HG03565 (cell line): ENCODE data around the gene MAP3K7.

Source experiments
- ATAC-seq: cut with Tn5 transposase; IDR thresholded peaks from one replicate; pipeline ENCODE4 v1.9.1; 2021; ENCODE audit warnings: mild to moderate bottlenecking, moderate library complexity; ENCODE audit not compliant: unreplicated experiment

MAP3K7 gene

GRCh38 chr6:90586836-90587638 lies at the start of gene MAP3K7:
Gene MAP3K7, minus strand, starts transcription at chr6:90587072. Its CDS starts 189 bp downstream, at chr6:90586883.
- ATAC-seq, result peak; percentile 80

GRCh38 chr6:90631046-90631445 lies 44.2 kb upstream of the MAP3K7 start:
- ATAC-seq, result no peak

- no peak for ATAC-seq
These were observed 34.7 kb upstream of the MAP3K7 start for GRCh38 chr6:90621581-90621980.

- no peak for ATAC-seq
These were observed 32.3 kb upstream of the MAP3K7 start for GRCh38 chr6:90619221-90619620.

GRCh38 chr6:90612313-90612680 lies 25.4 kb upstream of the MAP3K7 start:
- no peak for ATAC-seq

GRCh38 chr6:90611543-90612312 lies 24.9 kb upstream of the MAP3K7 start:
- no peak for ATAC-seq

- peak; percentile 46 for ATAC-seq
These were observed 24.1 kb upstream of the MAP3K7 start for GRCh38 chr6:90610751-90611542.

GRCh38 chr6:90610301-90610750 lies 23.5 kb upstream of the MAP3K7 start:
- no peak for ATAC-seq

- ATAC-seq, result no peak
These were observed 19.0 kb upstream of the MAP3K7 start for GRCh38 chr6:90605749-90606340.

GRCh38 chr6:90604546-90604945 lies 17.7 kb upstream of the MAP3K7 start:
- ATAC-seq, result no peak

GRCh38 chr6:90599151-90599550 lies 12.3 kb upstream of the MAP3K7 start:
- ATAC-seq, result no peak

- no peak for ATAC-seq
These were observed 11.5 kb upstream of the MAP3K7 start for GRCh38 chr6:90598192-90598951.

GRCh38 chr6:90596967-90597539 lies 10.2 kb upstream of the MAP3K7 start:
- ATAC-seq, result no peak

- ATAC-seq, result no peak
These were observed 9.0 kb upstream of the MAP3K7 start for GRCh38 chr6:90595854-90596253.

- ATAC-seq, result no peak
These were observed 381 bp downstream of the MAP3K7 start for GRCh38 chr6:90586546-90586835.

- peak; percentile 24 for ATAC-seq
These were observed 2.1 kb downstream of the MAP3K7 start for GRCh38 chr6:90584636-90585255.

GRCh38 chr6:90583836-90584481 lies 2.9 kb downstream of the MAP3K7 start:
- no peak for ATAC-seq

GRCh38 chr6:90583179-90583835 lies 3.6 kb downstream of the MAP3K7 start:
- ATAC-seq, result no peak

- ATAC-seq, result no peak
These were observed 5.7 kb downstream of the MAP3K7 start for GRCh38 chr6:90581146-90581545.
